Spinal cord (tissue), 10 donors: ENCODE results near the gene PIK3C2B. TPM values are rescaled to one million over a fixed set of nuclear protein-coding genes. Genes with fewer than 3 reads are reported as not detected.

Experiments
- DNase-seq, 6 donors: peaks; one replicate each; pipeline versions ENCODE4 v3.0.0 to v3.0.0-alpha.2; 2013 to 2015; ENCODE audit warnings: low spot score in 6 of 6, low read depth in 4 of 6
- H3K27ac ChIP-seq: one replicate; pipeline ENCODE4 v1.5.1; 2013; ENCODE audit warnings: low read depth, low read length, control low read depth
- H3K27me3 ChIP-seq: one replicate; pipeline ENCODE4 v1.6.1; 2013; ENCODE audit warnings: low read length; ENCODE audit not compliant: control insufficient read depth, insufficient read depth
- H3K36me3 ChIP-seq: one replicate; pipeline ENCODE4 v1.6.1; 2013; ENCODE audit warnings: low read length; ENCODE audit not compliant: control insufficient read depth, insufficient read depth
- H3K4me1 ChIP-seq: one replicate; pipeline ENCODE4 v1.6.1; 2013; ENCODE audit warnings: low read length; ENCODE audit not compliant: control insufficient read depth, insufficient read depth
- H3K4me3 ChIP-seq: one replicate; pipeline ENCODE4 v1.5.1; 2013; ENCODE audit warnings: low read depth, low read length, control low read depth
- H3K9me3 ChIP-seq: one replicate; pipeline ENCODE4 v1.6.1; 2013; ENCODE audit warnings: low read length; ENCODE audit not compliant: control insufficient read depth, insufficient read depth
- WGBS: methylation state at CpG from one replicate; pipeline ENCODE4 v1.1.5; 2013; ENCODE audit warnings: missing lambda C conversion rate; ENCODE audit not compliant: insufficient coverage; 5-methylcytosine and 5-hydroxymethylcytosine counted together
- polyA plus RNA-seq, 2 donors: library from polyadenylated mRNA; unstranded; fragments of 120-200 nt; gene quantifications; one replicate each; pipeline ENCODE4 v1.2.1, GENCODE V29; 2013; ENCODE audit not compliant: insufficient read length in 2 of 2
- total RNA-seq, 2 donors: library from RNA; depleted of rRNA in 1 of 2; stranded (reverse); fragments of 120-200 nt in 1 of 2; fragments of >200 nt in 1 of 2; gene quantifications; one replicate each; pipeline versions ENCODE4 v1.2.3 to v1.2.4, GENCODE V29; 2013 to 2014
- donor health status: healthy.

PIK3C2B gene
- total and polyA plus RNA-seq, 4 donors, result 23.9 to 39.8 (median 25.8) TPM

DNA sequence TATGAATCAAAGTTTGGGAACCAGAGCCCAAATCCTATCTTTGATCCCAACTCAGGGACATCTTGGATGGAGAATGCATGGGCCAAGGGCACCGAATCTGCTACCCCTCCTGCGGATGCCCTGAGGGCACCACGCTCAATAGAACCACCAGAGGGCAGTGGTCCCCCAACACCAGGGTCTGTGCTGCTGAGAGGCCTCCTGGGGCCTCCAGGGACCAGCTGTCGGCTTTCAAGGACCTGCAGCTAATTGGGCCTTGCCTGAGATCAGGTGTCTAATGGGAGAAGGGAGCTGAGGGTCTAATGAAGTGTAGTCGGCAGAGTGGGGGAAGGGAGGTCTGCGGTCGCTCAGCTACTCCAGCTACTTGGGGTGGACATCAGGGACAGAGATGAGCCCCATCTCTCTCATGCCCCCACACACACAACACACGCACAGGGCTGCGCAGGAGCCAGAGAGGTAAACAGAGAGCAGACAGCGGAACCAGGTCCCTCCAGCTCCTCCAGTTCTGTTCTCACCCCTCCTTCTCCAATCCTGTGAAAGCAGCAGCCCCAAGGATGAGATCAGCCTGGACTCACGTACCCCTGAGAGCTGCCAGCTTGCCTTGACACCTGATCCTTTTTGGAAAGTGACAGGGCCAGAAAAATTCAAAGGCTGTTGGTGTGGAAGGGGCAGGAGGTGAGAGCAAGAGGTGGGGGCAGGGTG lies 48.0 kb downstream of the PIK3C2B start:
- Histone ChIP-seq H3K4me1 (peaks cover 8% of the 10 kb centered on the region), H3K36me3 (peaks cover 79% of the 10 kb centered on the region), H3K27ac (no peak overlapping the region), H3K9me3 (no peaks in the 10 kb centered on the region), H3K4me3 (no peak overlapping the region), H3K27me3 (no peaks in the 10 kb centered on the region)
- DNase-seq, result peak in 3 of 6 donors; percentile 44 to 85 (median 81)
- WGBS, result 33% methylated on average over 8 of the region's 11 CpGs

DNA sequence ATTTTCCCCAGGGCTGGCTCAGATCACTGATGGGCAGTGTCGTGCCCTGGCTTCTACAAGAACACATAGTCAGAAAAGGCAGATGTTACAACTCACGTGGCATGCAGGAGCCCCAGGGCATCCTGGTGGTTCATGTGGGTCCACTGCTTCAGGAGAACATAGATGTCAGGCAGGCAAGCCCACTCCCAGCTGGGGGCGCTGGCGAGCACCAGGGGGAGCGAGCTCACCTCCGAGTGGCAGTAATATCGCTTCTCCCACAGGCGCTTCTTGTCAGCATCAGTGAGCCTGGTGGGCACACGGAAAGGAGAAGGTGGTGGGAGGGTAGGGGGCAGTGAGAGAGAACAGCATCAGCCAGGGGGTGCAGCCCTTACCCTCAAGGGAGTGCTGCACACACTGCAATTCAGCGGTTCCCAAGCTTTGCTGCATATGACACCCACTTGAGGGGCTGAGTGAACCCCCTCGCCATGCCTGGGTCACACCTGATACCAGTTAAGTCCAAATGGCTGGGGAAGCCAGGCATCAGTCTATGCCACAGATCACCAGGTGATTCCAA lies 48.7 kb downstream of the PIK3C2B start:
- Histone ChIP-seq H3K27me3 (no peaks in the 10 kb centered on the region), H3K9me3 (no peaks in the 10 kb centered on the region), H3K4me1 (peaks cover 8% of the 10 kb centered on the region), H3K27ac (no peak overlapping the region), H3K4me3 (no peak overlapping the region), H3K36me3 (peaks cover 76% of the 10 kb centered on the region)
- 50% methylated on average over 11 of the region's 11 CpGs for WGBS
- peak in 1 of 6 donors; percentile 8 for DNase-seq

Other genes with a start within 250 kb of the PIK3C2B start
- 10 to 100 TPM; 17.1 to 22.1 TPM for gene PLEKHA6, start 134.9 kb downstream of the PIK3C2B start, total RNA-seq
- 10 to 100 TPM; 31.2 to 33.2 TPM for gene PLEKHA6, start 134.9 kb downstream of the PIK3C2B start, polyA plus RNA-seq
- gene PPP1R15B, start 83.0 kb downstream of the PIK3C2B start, total RNA-seq, result 10 to 100 TPM; 31.5 to 51.4 TPM
- 10 to 100 TPM; 31.4 to 40.5 TPM for gene PPP1R15B, start 83.0 kb downstream of the PIK3C2B start, polyA plus RNA-seq
- gene MDM4, start 21.6 kb upstream of the PIK3C2B start, total RNA-seq, result 10 to 100 TPM; 64.8 to 71.1 TPM
- gene MDM4, start 21.6 kb upstream of the PIK3C2B start, polyA plus RNA-seq, result 10 to 100 TPM; 28.3 to 64.9 TPM
- 10 to 100 TPM; 10.3 to 13.3 TPM for gene LRRN2, start 190.9 kb upstream of the PIK3C2B start, total RNA-seq
- 10 to 100 TPM; 48.6 to 53.1 TPM for gene LRRN2, start 190.9 kb upstream of the PIK3C2B start, polyA plus RNA-seq